Fibroblast of lung (primary cell): ENCODE measurements around the gene TYRO3. TPM values are rescaled to one million over a fixed set of nuclear protein-coding genes. Genes with fewer than 3 reads are reported as not detected.
A peak's percentile ranks its signal among the peaks of the same experiment; 100 is the strongest.

Experiments used
- DNase-seq, 2 donors: peaks; one replicate each; pipeline versions ENCODE4 v3.0.0 to v3.0.0-alpha.2; 2010; ENCODE audit warnings: low read depth in 2 of 2
- H2AFZ ChIP-seq: 2 replicates; pipeline ENCODE4 v1.5.1; 2012; ENCODE audit warnings: low read length, control low read depth, inconsistent platforms
- H3K27ac ChIP-seq: 2 replicates; pipeline ENCODE4 v1.5.1; 2011; ENCODE audit warnings: low read length, control low read depth; ENCODE audit not compliant: insufficient read depth
- H3K27me3 ChIP-seq: 2 replicates; pipeline ENCODE4 v1.5.1; 2011; ENCODE audit warnings: mild to moderate bottlenecking, low read length; ENCODE audit not compliant: control insufficient read depth, insufficient read depth
- H3K36me3 ChIP-seq: 2 replicates; pipeline ENCODE4 v1.5.1; 2011; ENCODE audit warnings: low read length; ENCODE audit not compliant: control insufficient read depth, insufficient read depth
- H3K4me1 ChIP-seq: 2 replicates; pipeline ENCODE4 v1.5.1; 2011; ENCODE audit warnings: low read length; ENCODE audit not compliant: control insufficient read depth, insufficient read depth; ENCODE audit errors: extremely low read depth
- H3K4me2 ChIP-seq: 2 replicates; pipeline ENCODE4 v1.5.1; 2011; ENCODE audit warnings: low read length, control low read depth; ENCODE audit not compliant: insufficient read depth; ENCODE audit errors: extremely low read depth
- H3K4me3 ChIP-seq, 4 experiments: fragments of 200-600 bp in 1 of 4; sonication (generic) in 1 of 4; replicated peaks in 1 of 4; 2 replicates each; pipeline ENCODE4 v1.5.1; 2011 to 2016; ENCODE audit warnings: low read length in 4 of 4, low read depth in 3 of 4, mild to moderate bottlenecking in 3 of 4, control low read depth in 2 of 4, inconsistent platforms in 1 of 4, mixed read lengths in 1 of 4; ENCODE audit not compliant: insufficient read depth in 1 of 4; ENCODE audit errors: control extremely low read depth in 1 of 4
- H3K79me2 ChIP-seq: 2 replicates; pipeline ENCODE4 v1.5.1; 2012; ENCODE audit warnings: mild to moderate bottlenecking, low read length, inconsistent platforms; ENCODE audit not compliant: control insufficient read depth, insufficient read depth
- H3K9ac ChIP-seq: 2 replicates; pipeline ENCODE4 v1.5.1; 2011; ENCODE audit warnings: mild to moderate bottlenecking, low read length, control low read depth; ENCODE audit not compliant: insufficient read depth
- H3K9me3 ChIP-seq: 2 replicates; pipeline ENCODE4 v1.5.1; 2012; ENCODE audit warnings: low read depth, low read length; ENCODE audit not compliant: control insufficient read depth, insufficient read depth
- H4K20me1 ChIP-seq: 2 replicates; pipeline ENCODE4 v1.5.1; 2011; ENCODE audit warnings: low read length; ENCODE audit not compliant: control insufficient read depth, insufficient read depth; ENCODE audit errors: extremely low read depth
- EZH2 ChIP-seq: IDR thresholded peaks from 2 replicates; pipeline ENCODE4 v1.5.1; 2012; ENCODE audit warnings: low read length, control low read depth, mild to moderate bottlenecking; ENCODE audit errors: missing control alignments
- polyA plus RNA-seq, 2 donors: library from polyadenylated mRNA; depleted of rRNA in 1 of 2; stranded (reverse) in 1 of 2; unstranded in 1 of 2; fragments of >200 nt; gene quantifications; 2 replicates each; pipeline ENCODE4 v1.2.1, GENCODE V29; 2011 to 2012; ENCODE audit warnings: missing spikeins in 1 of 2
- total RNA-seq: library from RNA; depleted of rRNA; stranded (reverse); fragments of >200 nt; gene quantifications from 2 replicates; pipeline ENCODE4 v1.2.1, GENCODE V29; 2014
- TF ChIP-seq, protein P1 (sequence below), 2 donors: IDR thresholded peaks in 1 of 2; conservative IDR thresholded peaks in 1 of 2; 1 replicate in 1 of 2; 2 replicates in 1 of 2; pipeline ENCODE4 v1.5.1; 2011 to 2012; ENCODE audit warnings: low read length in 2 of 2, control low read depth in 1 of 2, inconsistent platforms in 1 of 2, low read depth in 1 of 2, mild to moderate bottlenecking in 1 of 2

Gene TYRO3
- total and polyA plus RNA-seq, 2 donors (not counting 1 experiment from before 2014, with no cell fraction given) = 9.2 to 14.9 TPM

DNA sequence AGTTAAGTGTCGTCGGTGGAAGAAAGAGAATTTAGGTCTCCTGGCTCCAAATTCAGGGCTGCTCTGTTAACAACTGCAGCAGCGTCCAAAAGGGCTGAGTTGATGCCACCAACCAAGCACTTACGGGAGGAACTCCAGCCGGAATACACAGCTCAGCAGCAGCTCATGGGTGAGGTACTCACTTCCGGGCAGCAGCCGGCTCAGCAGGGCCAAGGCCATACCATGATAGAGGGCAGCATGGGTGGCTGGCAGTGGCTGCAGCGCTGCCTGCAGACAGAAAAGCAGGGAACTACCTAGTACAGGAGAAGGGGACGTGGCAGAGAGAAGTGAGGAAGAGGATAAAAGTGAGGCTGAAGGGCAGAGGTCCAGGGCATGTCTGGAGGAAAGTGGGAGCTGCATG is 37.4 kb upstream of the TYRO3 start:
- TF ChIP-seq, protein P1, sequence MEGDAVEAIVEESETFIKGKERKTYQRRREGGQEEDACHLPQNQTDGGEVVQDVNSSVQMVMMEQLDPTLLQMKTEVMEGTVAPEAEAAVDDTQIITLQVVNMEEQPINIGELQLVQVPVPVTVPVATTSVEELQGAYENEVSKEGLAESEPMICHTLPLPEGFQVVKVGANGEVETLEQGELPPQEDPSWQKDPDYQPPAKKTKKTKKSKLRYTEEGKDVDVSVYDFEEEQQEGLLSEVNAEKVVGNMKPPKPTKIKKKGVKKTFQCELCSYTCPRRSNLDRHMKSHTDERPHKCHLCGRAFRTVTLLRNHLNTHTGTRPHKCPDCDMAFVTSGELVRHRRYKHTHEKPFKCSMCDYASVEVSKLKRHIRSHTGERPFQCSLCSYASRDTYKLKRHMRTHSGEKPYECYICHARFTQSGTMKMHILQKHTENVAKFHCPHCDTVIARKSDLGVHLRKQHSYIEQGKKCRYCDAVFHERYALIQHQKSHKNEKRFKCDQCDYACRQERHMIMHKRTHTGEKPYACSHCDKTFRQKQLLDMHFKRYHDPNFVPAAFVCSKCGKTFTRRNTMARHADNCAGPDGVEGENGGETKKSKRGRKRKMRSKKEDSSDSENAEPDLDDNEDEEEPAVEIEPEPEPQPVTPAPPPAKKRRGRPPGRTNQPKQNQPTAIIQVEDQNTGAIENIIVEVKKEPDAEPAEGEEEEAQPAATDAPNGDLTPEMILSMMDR (conservative IDR thresholded peaks at IDR 0.05 in 1 of 2, IDR thresholded peaks at IDR 0.05 in 1 of 2; ENCODE audit: low read depth in 1 of 2, low read length in 2 of 2) = no peak
- TF ChIP-seq EZH2 = no peak
- H3K79me2 ChIP-seq = no peaks in the 10 kb centered on the region
- H3K27ac ChIP-seq = no peak overlapping the region
- H2AFZ ChIP-seq = no peak overlapping the region
- no peak for DNase-seq
- H3K36me3 ChIP-seq = peaks cover 12% of the 10 kb centered on the region
- no peaks in the 10 kb centered on the region for H3K9me3 ChIP-seq
- no peaks in the 10 kb centered on the region for H3K27me3 ChIP-seq
- no peak overlapping the region for H3K4me2 ChIP-seq
- H3K4me3 ChIP-seq = no peak overlapping the region
- no peaks in the 10 kb centered on the region for H4K20me1 ChIP-seq
- H3K9ac ChIP-seq = no peak overlapping the region
- H3K4me1 ChIP-seq = no peaks in the 10 kb centered on the region

DNA sequence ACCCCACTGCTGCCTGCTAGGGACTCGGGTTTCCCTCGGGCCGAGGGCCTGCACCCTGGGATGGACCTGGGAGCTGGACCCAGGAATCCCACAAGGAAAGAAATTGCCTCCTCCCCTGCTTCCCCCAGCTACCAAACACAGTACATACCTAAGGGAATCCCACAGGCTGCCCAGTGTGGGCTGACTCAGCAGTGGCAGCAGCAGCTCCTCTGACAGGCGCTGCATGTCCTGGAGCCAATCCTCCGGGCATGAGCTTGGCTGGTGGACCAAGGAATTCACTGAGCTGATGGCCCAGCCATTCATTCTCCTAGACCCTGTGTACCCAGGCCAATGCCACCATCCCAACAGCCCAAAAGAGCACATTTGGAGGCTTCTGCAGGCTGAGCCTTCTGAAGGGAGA is 35.9 kb upstream of the TYRO3 start:
- DNase-seq = peak in 1 of 2 donors; percentile 17
- Histone ChIP-seq H3K27ac (no peak overlapping the region), H3K4me1 (no peaks in the 10 kb centered on the region), H3K9me3 (no peaks in the 10 kb centered on the region), H3K36me3 (peaks cover 16% of the 10 kb centered on the region), H3K79me2 (no peaks in the 10 kb centered on the region), H4K20me1 (no peaks in the 10 kb centered on the region), H3K4me2 (no peak overlapping the region), H3K9ac (no peak overlapping the region), H3K27me3 (no peaks in the 10 kb centered on the region), H2AFZ (no peak overlapping the region), H3K4me3 (no peak overlapping the region)
- no peak for TF ChIP-seq EZH2
- TF ChIP-seq, protein P1 (conservative IDR thresholded peaks at IDR 0.05 in 1 of 2, IDR thresholded peaks at IDR 0.05 in 1 of 2; ENCODE audit: low read depth in 1 of 2, low read length in 2 of 2) = no peak

DNA sequence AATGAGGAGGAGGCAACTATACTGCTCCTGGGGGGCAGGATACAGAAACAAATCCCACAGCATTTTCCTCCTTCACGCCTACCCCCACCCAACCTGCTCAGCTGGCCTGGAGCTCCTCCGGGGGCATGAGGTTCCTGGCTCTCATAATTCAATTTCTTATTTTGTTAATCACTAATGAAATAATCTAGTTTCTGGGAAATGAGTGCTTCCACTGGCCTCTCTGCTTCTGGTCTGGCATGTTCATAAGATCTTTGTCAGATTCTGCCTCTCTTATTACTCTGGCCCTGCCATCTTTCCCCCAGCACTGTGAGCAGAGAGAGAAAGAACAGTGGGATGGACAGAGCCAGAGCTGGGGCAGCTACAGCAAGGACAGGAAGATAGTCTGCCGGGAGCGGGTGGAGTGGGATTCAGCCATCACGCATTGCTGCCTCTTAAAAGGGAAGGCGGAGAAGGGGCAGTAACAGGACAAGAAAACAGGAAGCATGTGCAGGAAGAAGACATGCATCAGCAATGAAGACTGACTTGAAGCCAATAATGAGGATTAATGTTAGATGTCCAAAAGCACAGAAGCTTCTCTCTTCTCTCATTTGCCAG is 28.6 kb upstream of the TYRO3 start:
- Histone ChIP-seq H3K9me3 (no peaks in the 10 kb centered on the region), H3K27me3 (no peaks in the 10 kb centered on the region), H2AFZ (no peak overlapping the region), H3K4me3 (no peak overlapping the region), H3K4me2 (no peak overlapping the region), H3K4me1 (no peaks in the 10 kb centered on the region), H3K27ac (no peak overlapping the region), H3K36me3 (peaks cover 20% of the 10 kb centered on the region), H3K79me2 (no peaks in the 10 kb centered on the region), H4K20me1 (no peaks in the 10 kb centered on the region), H3K9ac (no peak overlapping the region)
- no peak for DNase-seq
- TF ChIP-seq EZH2 = no peak
- TF ChIP-seq, protein P1 (conservative IDR thresholded peaks at IDR 0.05 in 1 of 2, IDR thresholded peaks at IDR 0.05 in 1 of 2; ENCODE audit: low read depth in 1 of 2, low read length in 2 of 2) = no peak
